ENCODE results near the gene MSI2.

The MSI2 gene

GRCh38 chr17:57640079-57640478 lies 383.8 kb downstream of the MSI2 start:
- Histone ChIP-seq H3K18ac (ENCODE audit: low read length) (no peak overlapping the region), H3K23ac (ENCODE audit: low read length) (no peak overlapping the region), H3K79me1 (ENCODE audit: low read length) (peaks cover 2% of the 10 kb centered on the region), H3K4me3 (ENCODE audit: low read depth, low read length) (no peak overlapping the region), H2BK120ac (ENCODE audit: insufficient read depth, low read length, poor library complexity) (no peak overlapping the region), H3K79me2 (ENCODE audit: control insufficient read depth, insufficient read depth, low read length, poor library complexity) (no peaks in the 10 kb centered on the region), H3K27ac (ENCODE audit: low read depth, low read length) (no peak overlapping the region), H2BK5ac (ENCODE audit: low read depth, low read length, poor library complexity) (no peak overlapping the region), H3K9me3 (ENCODE audit: insufficient read depth, low read depth, low read length) (no peaks in the 10 kb centered on the region), H4K12ac (ENCODE audit: low read depth, low read length) (no peak overlapping the region), H4K8ac (ENCODE audit: low read depth, low read length) (no peak overlapping the region), H3K4ac (ENCODE audit: low read depth, low read length) (no peak overlapping the region), H3K4me2 (ENCODE audit: low read length) (no peak overlapping the region), H3K9ac (ENCODE audit: low read length) (no peak overlapping the region), H2AFZ (ENCODE audit: insufficient read depth, low read length, poor library complexity) (no peak overlapping the region), H3K36me3 (ENCODE audit: control insufficient read depth in 1 of 2, insufficient read depth in 2 of 2, low read length in 2 of 2) (peaks cover 13 to 28% of the 10 kb centered on the region in 2 experiments), H3K27me3 (ENCODE audit: insufficient read depth, low read length) (no peaks in the 10 kb centered on the region), H4K91ac (ENCODE audit: low read depth, low read length) (no peak overlapping the region), H3K4me1 (ENCODE audit: control insufficient read depth in 1 of 2, insufficient read depth in 2 of 2, low read length in 2 of 2) (peaks cover 12 to 14% of the 10 kb centered on the region in 2 experiments), H3K14ac (ENCODE audit: low read length) (no peak overlapping the region), H2AK5ac (ENCODE audit: low read length) (no peak overlapping the region), H2BK12ac (ENCODE audit: low read length) (no peak overlapping the region)
- no peak for DNase-seq
- WGBS (ENCODE audit: extremely low coverage, insufficient coverage, insufficient read length): no CpG with 5 or more reads among the region's 7 CpGs

GRCh38 chr17:57641761-57642160 lies 385.4 kb downstream of the MSI2 start:
- Histone ChIP-seq H3K79me2 (ENCODE audit: control insufficient read depth, insufficient read depth, low read length, poor library complexity) (no peaks in the 10 kb centered on the region), H2BK5ac (ENCODE audit: low read depth, low read length, poor library complexity) (no peak overlapping the region), H2BK12ac (ENCODE audit: low read length) (no peak overlapping the region), H3K18ac (ENCODE audit: low read length) (no peak overlapping the region), H4K12ac (ENCODE audit: low read depth, low read length) (no peak overlapping the region), H3K4me2 (ENCODE audit: low read length) (no peak overlapping the region), H3K14ac (ENCODE audit: low read length) (no peak overlapping the region), H3K23ac (ENCODE audit: low read length) (no peak overlapping the region), H2AFZ (ENCODE audit: insufficient read depth, low read length, poor library complexity) (no peak overlapping the region), H4K91ac (ENCODE audit: low read depth, low read length) (no peak overlapping the region), H3K4me1 (ENCODE audit: control insufficient read depth in 1 of 2, insufficient read depth in 2 of 2, low read length in 2 of 2) (peaks cover 3 to 7% of the 10 kb centered on the region in 2 experiments), H3K79me1 (ENCODE audit: low read length) (no peaks in the 10 kb centered on the region), H3K4me3 (ENCODE audit: low read depth, low read length) (no peak overlapping the region), H3K9ac (ENCODE audit: low read length) (no peak overlapping the region), H3K27me3 (ENCODE audit: insufficient read depth, low read length) (no peaks in the 10 kb centered on the region), H3K27ac (ENCODE audit: low read depth, low read length) (no peak overlapping the region), H3K4ac (ENCODE audit: low read depth, low read length) (no peak overlapping the region), H3K9me3 (ENCODE audit: insufficient read depth, low read depth, low read length) (no peaks in the 10 kb centered on the region), H4K8ac (ENCODE audit: low read depth, low read length) (no peak overlapping the region), H2BK120ac (ENCODE audit: insufficient read depth, low read length, poor library complexity) (no peak overlapping the region), H3K36me3 (ENCODE audit: control insufficient read depth in 1 of 2, insufficient read depth in 2 of 2, low read length in 2 of 2) (peaks cover 13 to 28% of the 10 kb centered on the region in 2 experiments), H2AK5ac (ENCODE audit: low read length) (no peak overlapping the region)
- DNase-seq: no peak
- no CpG with 5 or more reads among the region's 3 CpGs for WGBS (ENCODE audit: extremely low coverage, insufficient coverage, insufficient read length)

- no peak overlapping the region for H4K91ac ChIP-seq (ENCODE audit: low read depth, low read length)
- H3K4ac ChIP-seq (ENCODE audit: low read depth, low read length): no peak overlapping the region
- H2AFZ ChIP-seq (ENCODE audit: insufficient read depth, low read length, poor library complexity): no peak overlapping the region
- no peak overlapping the region for H3K4me3 ChIP-seq (ENCODE audit: low read depth, low read length)
- H3K9me3 ChIP-seq (ENCODE audit: insufficient read depth, low read depth, low read length): no peaks in the 10 kb centered on the region
- no peaks in the 10 kb centered on the region for H3K27me3 ChIP-seq (ENCODE audit: insufficient read depth, low read length)
- H2BK120ac ChIP-seq (ENCODE audit: insufficient read depth, low read length, poor library complexity): no peak overlapping the region
- no CpG with 5 or more reads among the region's 8 CpGs for WGBS (ENCODE audit: extremely low coverage, insufficient coverage, insufficient read length)
- H3K27ac ChIP-seq (ENCODE audit: low read depth, low read length): no peak overlapping the region
- no peak for DNase-seq
- peaks cover 10 to 23% of the 10 kb centered on the region in 2 experiments for H3K36me3 ChIP-seq (ENCODE audit: control insufficient read depth in 1 of 2, insufficient read depth in 2 of 2, low read length in 2 of 2)
- H2BK5ac ChIP-seq (ENCODE audit: low read depth, low read length, poor library complexity): peak overlapping the region; percentile 19
- no peak overlapping the region for H3K18ac ChIP-seq (ENCODE audit: low read length)
- H3K79me1 ChIP-seq (ENCODE audit: low read length): no peaks in the 10 kb centered on the region
- no peaks in the 10 kb centered on the region for H3K79me2 ChIP-seq (ENCODE audit: control insufficient read depth, insufficient read depth, low read length, poor library complexity)
- no peak overlapping the region for H3K23ac ChIP-seq (ENCODE audit: low read length)
- peak overlapping the region; percentile 10 for H2BK12ac ChIP-seq (ENCODE audit: low read length)
- no peak overlapping the region for H4K12ac ChIP-seq (ENCODE audit: low read depth, low read length)
- no peak overlapping the region for H4K8ac ChIP-seq (ENCODE audit: low read depth, low read length)
- H2AK5ac ChIP-seq (ENCODE audit: low read length): no peak overlapping the region
- H3K9ac ChIP-seq (ENCODE audit: low read length): no peak overlapping the region
- H3K4me2 ChIP-seq (ENCODE audit: low read length): no peak overlapping the region
- no peak overlapping the region for H3K14ac ChIP-seq (ENCODE audit: low read length)
- H3K4me1 ChIP-seq (ENCODE audit: control insufficient read depth in 1 of 2, insufficient read depth in 2 of 2, low read length in 2 of 2): peaks cover 3 to 7% of the 10 kb centered on the region in 2 experiments
Observed at GRCh38 chr17:57643062-57643461, 386.7 kb downstream of the MSI2 start.

GRCh38 chr17:57644326-57644725 lies 388.0 kb downstream of the MSI2 start:
- Histone ChIP-seq H3K4me1 (ENCODE audit: control insufficient read depth in 1 of 2, insufficient read depth in 2 of 2, low read length in 2 of 2) (peaks cover 7 to 19% of the 10 kb centered on the region in 2 experiments), H3K27me3 (ENCODE audit: insufficient read depth, low read length) (no peaks in the 10 kb centered on the region), H3K4ac (ENCODE audit: low read depth, low read length) (no peak overlapping the region), H2AFZ (ENCODE audit: insufficient read depth, low read length, poor library complexity) (no peak overlapping the region), H3K79me1 (ENCODE audit: low read length) (peaks cover 2% of the 10 kb centered on the region), H2BK5ac (ENCODE audit: low read depth, low read length, poor library complexity) (no peak overlapping the region), H4K8ac (ENCODE audit: low read depth, low read length) (no peak overlapping the region), H3K14ac (ENCODE audit: low read length) (no peak overlapping the region), H3K18ac (ENCODE audit: low read length) (no peak overlapping the region), H3K9ac (ENCODE audit: low read length) (no peak overlapping the region), H3K27ac (ENCODE audit: low read depth, low read length) (no peak overlapping the region), H4K12ac (ENCODE audit: low read depth, low read length) (no peak overlapping the region), H3K4me3 (ENCODE audit: low read depth, low read length) (no peak overlapping the region), H2AK5ac (ENCODE audit: low read length) (no peak overlapping the region), H3K4me2 (ENCODE audit: low read length) (no peak overlapping the region), H3K23ac (ENCODE audit: low read length) (no peak overlapping the region), H3K79me2 (ENCODE audit: control insufficient read depth, insufficient read depth, low read length, poor library complexity) (no peaks in the 10 kb centered on the region), H2BK12ac (ENCODE audit: low read length) (no peak overlapping the region), H2BK120ac (ENCODE audit: insufficient read depth, low read length, poor library complexity) (no peak overlapping the region), H3K9me3 (ENCODE audit: insufficient read depth, low read depth, low read length) (no peaks in the 10 kb centered on the region), H4K91ac (ENCODE audit: low read depth, low read length) (no peak overlapping the region), H3K36me3 (ENCODE audit: control insufficient read depth in 1 of 2, insufficient read depth in 2 of 2, low read length in 2 of 2) (peaks cover 7 to 22% of the 10 kb centered on the region in 2 experiments)
- no peak for DNase-seq
- no CpG with 5 or more reads among the region's 5 CpGs for WGBS (ENCODE audit: extremely low coverage, insufficient coverage, insufficient read length)
